ENCODE results near the gene NOLC1.
A peak's percentile ranks its signal among the peaks of the same experiment; 100 is the strongest.

The NOLC1 gene

DNA sequence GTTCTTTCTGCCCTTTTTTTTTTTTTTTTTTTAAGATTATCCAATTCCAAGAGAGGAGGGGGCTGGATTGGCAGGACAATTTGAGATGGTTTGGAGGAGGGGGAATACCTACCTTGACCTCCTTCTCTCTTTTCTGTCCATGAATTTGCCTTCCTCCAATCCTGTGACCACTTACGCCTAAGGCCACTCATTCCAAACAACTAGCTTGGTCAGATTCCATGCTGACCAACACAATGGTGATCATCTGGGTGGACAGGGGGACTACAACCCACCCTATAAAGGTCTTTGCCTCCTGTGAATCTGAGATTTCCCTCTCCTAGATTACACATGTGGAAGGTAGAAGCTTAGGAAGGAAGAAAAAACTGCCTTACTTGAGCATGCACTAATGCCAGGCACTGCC is 29.7 kb upstream of the NOLC1 start:
- no peak for DNase-seq

- no peak for DNase-seq
Measured at GRCh38 chr10:102123223-102123622, 29.0 kb upstream of the NOLC1 start.

GRCh38 chr10:102131286-102132170 is 20.7 kb upstream of the NOLC1 start:
- peak; percentile 72 for DNase-seq

DNA sequence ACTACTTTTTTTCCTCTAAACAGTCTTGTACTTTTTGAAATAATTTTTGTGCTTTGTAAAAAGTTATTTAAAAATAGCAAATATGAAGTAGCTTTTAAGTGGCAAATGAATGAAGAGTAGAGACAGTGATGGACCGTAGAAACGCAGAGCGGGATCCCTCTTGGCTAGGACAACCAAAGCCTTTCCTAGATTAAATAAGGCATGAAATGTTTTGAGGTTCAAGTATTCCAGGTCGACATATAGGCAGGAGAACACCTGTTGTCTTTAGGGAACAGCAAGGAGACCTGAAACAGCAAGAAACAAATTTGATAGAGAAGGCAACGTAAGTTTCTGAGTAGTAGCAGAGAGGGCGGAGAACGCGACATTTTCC is 20.0 kb upstream of the NOLC1 start:
- no peak for DNase-seq

DNA sequence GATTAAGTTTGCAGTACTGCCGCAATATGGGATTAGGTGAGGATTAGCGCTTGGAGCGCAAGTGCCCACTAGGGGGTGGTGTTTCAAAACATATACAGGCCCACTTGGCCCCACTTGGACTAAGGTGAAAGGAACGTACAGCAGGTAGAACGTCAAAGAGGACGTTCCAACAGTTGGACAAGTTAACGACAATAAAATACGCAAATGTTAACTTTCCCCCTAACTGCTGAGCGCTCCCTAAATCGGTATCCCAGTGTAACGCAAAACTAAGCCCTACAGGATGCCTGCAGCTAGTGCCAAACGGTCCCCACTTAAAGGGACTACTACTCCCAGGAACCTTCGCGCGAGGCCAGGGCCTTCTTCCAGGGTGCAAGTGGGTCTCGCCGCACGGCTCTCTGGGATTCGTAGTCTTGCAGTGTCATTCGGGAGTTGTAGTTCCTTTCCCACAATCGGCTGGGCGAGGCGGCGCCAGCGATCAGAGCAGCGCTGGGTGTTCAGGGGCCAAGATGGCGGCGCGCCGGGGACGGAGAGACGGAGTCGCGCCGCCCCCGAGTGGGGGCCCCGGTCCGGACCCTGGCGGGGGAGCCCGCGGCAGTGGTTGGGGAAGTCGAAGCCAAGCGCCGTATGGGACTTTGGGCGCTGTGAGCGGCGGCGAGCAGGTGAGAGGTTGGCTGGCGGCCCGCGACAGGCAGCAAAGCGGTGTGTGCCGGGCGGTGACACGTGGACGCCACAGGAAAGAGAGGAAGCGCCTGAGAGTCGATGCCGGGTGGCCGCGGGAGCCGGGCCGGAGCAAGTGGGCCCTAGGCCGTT is 19.4 kb upstream of the NOLC1 start, which contains the start of gene PPRC1:
Gene PPRC1 (plus strand): TSS at position 478 of the 810 bp plus-strand sequence. CDS start 29 bp downstream, at position 507.
- DNase-seq = peak; percentile 99

DNA sequence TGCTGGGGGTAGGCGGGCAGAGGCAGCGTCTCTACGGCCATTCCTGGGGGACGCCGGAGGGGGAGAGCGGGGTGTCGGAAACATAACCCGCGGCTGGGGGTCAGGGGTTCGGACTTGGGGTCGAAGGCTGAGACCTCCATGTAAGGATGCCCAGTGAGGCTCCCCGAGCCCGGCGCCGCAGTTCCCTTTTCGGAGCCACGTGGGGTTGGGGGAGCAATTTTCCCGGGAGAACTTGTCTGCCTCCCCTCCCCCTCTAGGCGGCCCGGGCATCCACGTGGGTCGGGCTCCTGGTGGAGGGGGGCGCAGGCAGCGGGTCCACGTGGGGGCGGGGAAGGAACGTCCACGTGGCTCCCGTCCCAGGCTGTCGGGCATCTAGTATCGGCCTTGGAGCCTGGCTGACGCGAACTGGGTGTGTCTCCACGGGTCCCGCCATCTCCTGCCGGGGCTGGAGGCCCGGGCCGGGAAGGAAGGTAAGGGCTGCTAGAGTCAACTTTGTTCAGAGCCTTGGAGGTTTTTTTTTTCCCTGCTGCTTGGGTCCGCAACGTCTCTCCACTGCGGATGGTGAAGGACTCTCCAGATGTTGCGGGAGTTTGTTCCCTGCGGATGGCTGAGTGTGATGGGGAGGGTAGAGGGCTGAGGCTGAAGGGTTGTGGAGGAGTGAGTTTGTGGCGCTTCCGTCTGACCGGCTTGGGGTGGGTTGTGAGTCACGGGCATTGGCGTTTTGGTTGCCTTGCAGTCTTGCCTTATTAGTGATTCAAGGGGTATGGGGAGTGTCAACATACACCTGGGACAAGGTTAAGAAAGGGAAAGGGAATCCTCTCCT is 18.6 kb upstream of the NOLC1 start:
- DNase-seq = peak; percentile 81

- no peak for DNase-seq
Measured at GRCh38 chr10:102134416-102134815, 17.8 kb upstream of the NOLC1 start.

DNA sequence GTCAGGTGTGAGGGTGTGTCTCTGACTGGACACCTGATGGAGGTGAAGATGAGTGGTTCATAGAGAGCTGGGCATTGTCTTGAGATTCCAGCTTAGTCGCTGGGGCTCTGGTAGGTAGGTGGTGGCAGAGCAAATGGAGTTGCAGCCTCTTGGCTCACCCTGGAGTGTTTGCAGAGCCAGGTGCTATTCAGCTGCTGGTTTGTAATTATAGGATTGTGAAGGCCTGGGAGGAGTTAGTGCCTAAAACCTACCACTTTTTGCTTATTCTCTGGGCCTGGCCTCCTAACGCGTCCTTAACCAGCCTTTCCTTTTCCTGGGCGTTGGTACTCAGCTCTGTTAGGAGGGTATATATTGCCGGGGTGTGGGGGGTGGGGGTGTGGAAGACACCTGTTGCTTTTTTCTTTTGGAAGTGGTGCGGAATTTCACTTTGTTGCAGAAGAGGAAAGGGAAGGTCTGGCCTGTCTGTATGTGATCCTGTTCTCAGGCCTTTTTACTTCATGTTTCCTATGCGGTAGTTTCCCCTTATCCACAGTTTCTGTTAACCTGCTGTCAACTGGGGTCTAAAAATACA is 16.1 kb upstream of the NOLC1 start:
- DNase-seq = no peak

- DNase-seq = no peak
Measured at GRCh38 chr10:102139281-102140110, 12.7 kb upstream of the NOLC1 start.

GRCh38 chr10:102140218-102140617 is 12.0 kb upstream of the NOLC1 start:
- no peak for DNase-seq

DNA sequence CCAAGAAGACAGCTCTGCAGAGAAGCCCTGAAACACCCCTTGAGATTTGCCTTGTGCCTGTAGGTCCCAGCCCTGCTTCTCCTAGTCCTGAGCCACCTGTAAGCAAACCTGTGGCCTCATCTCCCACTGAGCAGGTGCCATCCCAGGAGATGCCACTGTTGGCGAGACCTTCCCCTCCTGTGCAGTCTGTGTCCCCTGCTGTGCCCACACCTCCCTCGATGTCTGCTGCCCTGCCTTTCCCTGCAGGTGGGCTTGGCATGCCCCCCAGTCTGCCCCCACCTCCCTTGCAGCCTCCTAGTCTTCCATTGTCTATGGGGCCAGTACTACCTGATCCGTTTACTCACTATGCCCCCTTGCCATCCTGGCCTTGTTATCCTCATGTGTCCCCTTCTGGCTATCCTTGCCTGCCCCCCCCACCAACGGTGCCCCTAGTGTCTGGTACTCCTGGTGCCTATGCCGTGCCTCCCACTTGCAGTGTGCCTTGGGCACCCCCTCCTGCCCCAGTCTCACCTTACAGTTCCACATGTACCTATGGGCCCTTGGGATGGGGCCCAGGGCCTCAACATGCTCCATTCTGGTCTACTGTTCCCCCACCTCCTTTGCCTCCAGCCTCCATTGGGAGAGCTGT is 11.2 kb upstream of the NOLC1 start:
- DNase-seq = no peak

DNA sequence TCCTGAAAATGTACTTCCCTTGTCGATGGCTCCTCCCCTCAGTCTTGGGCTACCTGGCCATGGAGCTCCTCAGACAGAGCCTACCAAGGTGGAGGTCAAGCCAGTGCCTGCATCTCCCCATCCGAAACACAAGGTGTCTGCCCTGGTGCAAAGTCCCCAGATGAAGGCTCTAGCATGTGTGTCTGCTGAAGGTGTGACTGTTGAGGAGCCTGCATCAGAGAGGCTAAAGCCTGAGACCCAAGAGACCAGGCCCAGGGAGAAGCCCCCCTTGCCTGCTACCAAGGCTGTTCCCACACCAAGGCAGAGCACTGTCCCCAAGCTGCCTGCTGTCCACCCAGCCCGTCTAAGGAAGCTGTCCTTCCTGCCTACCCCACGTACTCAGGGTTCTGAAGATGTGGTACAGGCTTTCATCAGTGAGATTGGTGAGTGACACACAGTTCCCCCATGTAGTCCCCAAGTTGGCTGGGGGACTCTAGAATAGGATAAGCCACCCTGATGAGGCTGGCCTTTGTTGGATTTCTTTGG is 10.5 kb upstream of the NOLC1 start:
- DNase-seq = no peak

DNA sequence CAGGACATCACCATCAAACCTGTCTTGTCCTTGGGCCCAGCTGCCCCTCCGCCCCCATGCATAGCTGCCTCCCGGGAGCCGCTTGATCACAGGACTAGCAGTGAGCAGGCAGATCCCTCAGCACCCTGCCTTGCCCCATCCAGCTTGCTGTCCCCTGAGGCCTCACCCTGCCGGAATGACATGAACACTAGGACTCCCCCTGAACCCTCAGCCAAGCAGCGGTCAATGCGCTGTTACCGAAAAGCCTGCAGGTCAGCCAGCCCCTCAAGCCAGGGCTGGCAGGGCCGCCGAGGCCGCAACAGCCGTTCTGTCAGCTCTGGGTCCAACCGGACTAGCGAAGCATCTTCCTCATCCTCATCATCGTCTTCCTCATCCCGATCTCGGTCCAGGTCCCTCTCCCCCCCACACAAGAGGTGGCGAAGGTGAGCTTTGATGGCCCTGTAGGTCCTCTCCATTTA is 5.2 kb upstream of the NOLC1 start:
- no peak for DNase-seq

DNA sequence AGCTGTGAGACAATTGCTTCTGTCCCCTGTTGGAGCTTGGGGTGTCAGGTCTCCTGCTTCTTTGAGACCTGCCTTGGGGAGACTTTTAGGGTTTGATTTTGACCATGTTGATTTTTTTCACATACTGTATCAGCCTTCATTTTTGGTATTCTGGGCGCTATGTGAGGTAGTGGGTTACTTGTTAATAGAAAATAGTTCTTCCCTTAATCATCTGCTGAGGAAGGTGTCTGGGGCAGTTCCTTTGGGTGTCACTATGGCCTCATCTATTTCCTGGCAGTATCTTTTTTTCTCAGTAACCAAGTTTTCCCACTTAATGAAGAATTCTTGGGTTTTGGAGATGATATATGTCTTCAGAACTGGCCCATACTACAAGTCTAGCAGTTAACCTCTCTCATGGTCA is 4.6 kb upstream of the NOLC1 start:
- DNase-seq = no peak

GRCh38 chr10:102148275-102148674 is 3.9 kb upstream of the NOLC1 start:
- no peak for DNase-seq

DNA sequence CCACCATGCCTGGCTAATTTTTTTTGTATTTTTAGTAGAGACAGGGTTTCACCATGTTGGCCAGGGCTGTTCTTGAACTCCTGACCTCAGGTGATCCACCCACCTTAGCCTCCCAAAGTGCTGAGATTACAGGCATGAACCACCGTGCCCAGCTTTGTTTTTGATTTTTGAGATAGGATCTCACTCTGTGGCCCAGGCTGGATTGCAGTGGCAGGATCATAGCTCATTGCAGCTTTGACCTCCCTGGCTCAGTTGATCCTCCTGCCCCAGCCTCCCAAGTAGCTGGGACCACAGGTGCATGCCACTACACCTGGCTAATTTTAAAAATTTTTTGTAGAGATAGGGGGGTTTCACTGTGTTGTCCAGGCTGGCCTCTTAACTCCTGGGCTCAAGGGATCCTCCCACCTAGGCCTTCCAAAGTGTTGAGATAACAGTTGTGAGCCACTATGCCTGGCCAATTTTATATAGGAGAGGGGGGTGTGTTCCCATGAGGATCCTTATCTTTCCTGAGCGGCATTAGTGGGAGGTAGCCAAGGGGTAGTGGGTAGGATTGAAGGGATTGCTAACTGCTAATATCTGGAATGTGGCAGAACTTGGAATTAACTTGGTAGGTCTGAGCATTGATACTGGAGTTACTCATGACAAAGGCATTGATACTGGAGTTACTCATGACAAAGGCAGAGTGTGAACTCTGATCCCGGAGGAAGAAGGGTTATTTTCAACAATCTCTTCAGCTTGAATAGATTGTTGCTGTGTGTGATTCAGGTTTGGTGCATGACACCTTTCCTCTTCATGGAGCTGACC is 1.0 kb upstream of the NOLC1 start:
- peak; percentile 79 for DNase-seq

DNA sequence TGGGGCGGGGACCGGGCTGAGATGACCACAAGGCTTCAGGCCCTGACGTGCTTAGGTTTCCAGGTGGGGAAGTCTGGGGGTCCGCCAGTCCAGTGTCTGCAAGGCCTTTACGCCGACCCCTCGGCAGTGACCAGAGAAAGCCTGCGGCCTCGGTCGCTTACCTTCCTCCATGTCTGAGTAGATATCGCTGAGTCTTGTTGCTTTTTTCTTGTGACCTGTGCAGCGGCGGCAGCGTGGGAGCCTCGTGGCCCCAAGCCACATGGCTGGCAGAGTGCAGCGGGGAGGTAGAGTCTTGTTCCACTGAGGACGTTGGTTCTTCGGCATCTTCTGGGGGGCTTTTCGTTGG is 329 bp downstream of the NOLC1 start:
- peak; percentile 13 for DNase-seq

- peak; percentile 7 for DNase-seq
Measured at GRCh38 chr10:102153093-102153620, 968 bp downstream of the NOLC1 start.

- DNase-seq = no peak
Measured at GRCh38 chr10:102154466-102155116, 2.4 kb downstream of the NOLC1 start.
